BJ (cell line): ENCODE data around the gene OR51A2. TPM values are rescaled to one million over a fixed set of nuclear protein-coding genes. Genes with fewer than 3 reads are reported as not detected.
A peak's percentile ranks its signal among the peaks of the same experiment; 100 is the strongest.
"Not testable (repeated sequence)": the region's sequence is repeated elsewhere in the genome, so short reads cannot be mapped to it uniquely, and the experiment has no call there.

Experiments
- CTCF ChIA-PET: fragments of 350-600 bp; formaldehyde crosslinking; extraction: SDS; loops from one replicate; lab custom pipeline; 2021; ENCODE audit warnings: antibody characterized with exemption, inconsistent platforms; lab: Yijun Ruan, JAX
- POLR2A ChIA-PET: fragments of 300-600 bp; sonication (Branson Sonifier 250); formaldehyde crosslinking; extraction: SDS; loops from one replicate; lab custom pipeline; 2021; ENCODE audit warnings: antibody characterized with exemption; lab: Charles Lee
- DNase-seq: peaks from one replicate; pipeline ENCODE4 v3.0.0-alpha.2; 2011; ENCODE audit warnings: low read depth
- H3K27me3 ChIP-seq: 2 replicates; pipeline ENCODE4 v1.6.0; 2011; ENCODE audit warnings: low read length; ENCODE audit not compliant: control insufficient read depth, insufficient read depth
- H3K36me3 ChIP-seq: 2 replicates; pipeline ENCODE4 v1.5.1; 2011; ENCODE audit warnings: low read length; ENCODE audit not compliant: control insufficient read depth, insufficient read depth
- H3K4me3 ChIP-seq: 2 replicates; pipeline ENCODE4 v1.5.1; 2011; ENCODE audit warnings: low read depth, mild to moderate bottlenecking, control low read depth, low read length
- polyA minus RNA-seq: library from RNA; depleted of rRNA, polyadenylated mRNA; stranded (reverse); fragments of >200 nt; gene quantifications from 2 replicates; pipeline ENCODE4 v1.2.3, GENCODE V29; 2011; rRNA and poly(A)+ RNA removed
- polyA plus RNA-seq: library from polyadenylated mRNA; depleted of rRNA; stranded (reverse); fragments of >200 nt; gene quantifications from 2 replicates; pipeline ENCODE4 v1.2.3, GENCODE V29; 2011; rRNA removed
- TF ChIP-seq, protein P1 (sequence below): IDR thresholded peaks from 2 replicates; pipeline ENCODE4 v1.5.1; 2011; ENCODE audit warnings: low read depth, mild to moderate bottlenecking, control low read depth, inconsistent platforms, low read length, moderate library complexity; ENCODE audit not compliant: insufficient read depth

The OR51A2 gene, protein sequence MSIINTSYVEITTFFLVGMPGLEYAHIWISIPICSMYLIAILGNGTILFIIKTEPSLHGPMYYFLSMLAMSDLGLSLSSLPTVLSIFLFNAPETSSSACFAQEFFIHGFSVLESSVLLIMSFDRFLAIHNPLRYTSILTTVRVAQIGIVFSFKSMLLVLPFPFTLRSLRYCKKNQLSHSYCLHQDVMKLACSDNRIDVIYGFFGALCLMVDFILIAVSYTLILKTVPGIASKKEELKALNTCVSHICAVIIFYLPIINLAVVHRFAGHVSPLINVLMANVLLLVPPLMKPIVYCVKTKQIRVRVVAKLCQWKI
- polyA plus RNA-seq (not detected in 2 replicates), polyA minus RNA-seq (not detected in 2 replicates)

DNA sequence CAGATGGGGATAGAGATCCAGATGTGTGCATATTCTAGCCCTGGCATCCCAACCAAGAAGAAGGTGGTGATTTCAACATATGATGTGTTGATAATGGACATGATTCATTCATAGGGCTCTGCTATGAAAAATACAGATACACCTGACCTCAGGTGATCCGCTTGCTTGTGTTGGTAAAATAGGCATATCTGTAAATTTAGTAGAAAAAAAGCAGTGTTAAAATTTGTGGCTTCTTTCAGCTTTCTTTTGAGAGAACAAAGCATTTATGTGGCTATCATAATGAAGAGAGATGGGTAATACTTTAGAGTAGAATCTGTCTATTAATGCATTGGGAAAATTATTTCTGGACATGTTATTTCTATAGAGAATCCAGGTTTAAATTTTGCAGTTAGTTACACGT, at the start of gene OR51A2:
Gene OR51A2, minus strand, starts transcription at position 101 of the 400 bp plus-strand sequence. Its CDS starts 0 bp downstream, at position 101.
- POLR2A ChIA-PET, H3K4me3 ChIP-seq, H3K36me3 ChIP-seq, CTCF ChIA-PET, H3K27me3 ChIP-seq, DNase-seq: not testable (repeated sequence)

DNA sequence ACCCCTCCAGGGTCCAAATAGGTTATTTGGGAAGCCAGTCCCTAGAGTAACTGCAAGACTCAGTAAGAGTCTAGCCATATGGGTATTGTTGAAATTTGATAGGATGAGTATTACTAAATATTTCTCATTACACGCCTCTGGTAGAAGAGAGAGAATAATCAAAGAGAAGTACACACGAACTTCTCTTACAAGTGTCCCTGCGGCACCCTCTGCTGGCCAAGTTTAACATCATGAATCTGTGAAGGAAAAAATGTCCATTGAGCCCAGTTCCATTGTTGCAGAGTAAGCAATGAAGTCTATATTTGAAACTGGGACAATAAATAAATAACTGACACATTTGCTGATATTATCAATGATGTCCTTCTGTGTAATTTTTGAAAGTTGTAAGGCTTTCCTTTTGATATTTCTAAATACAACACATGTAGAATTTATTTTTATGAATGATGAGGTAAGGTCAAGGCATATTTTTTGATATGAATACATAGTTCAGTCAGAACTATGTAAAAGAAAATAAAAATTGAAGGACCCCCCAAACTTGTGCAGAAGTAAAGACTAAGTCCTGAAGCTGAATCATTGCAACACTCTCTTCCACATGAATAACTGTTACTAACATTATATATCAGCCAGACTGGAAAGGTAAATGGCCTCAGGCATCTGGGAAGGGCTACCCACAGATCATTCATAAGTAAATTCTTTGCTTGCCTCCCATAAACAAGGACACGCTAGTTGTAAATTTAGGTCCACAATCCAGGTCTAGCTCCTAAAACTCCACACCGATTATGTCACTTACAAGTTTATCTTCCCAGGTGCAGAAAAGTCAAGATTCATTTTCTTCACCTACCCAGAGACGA, 49.1 kb upstream of the OR51A2 start:
- ChIA-PET POLR2A (no interaction called here), CTCF (interaction anchor here (0.7 to 2.6 kb wide), 6 partner anchors 13 to 817 kb away, joined by 3 to 19 read pairs (median 3); partner anchors contain the start of gene OR51D1)
- no peaks in the 10 kb centered on the region for H3K36me3 ChIP-seq
- H3K27me3 ChIP-seq: no peaks in the 10 kb centered on the region
- TF ChIP-seq, protein P1, sequence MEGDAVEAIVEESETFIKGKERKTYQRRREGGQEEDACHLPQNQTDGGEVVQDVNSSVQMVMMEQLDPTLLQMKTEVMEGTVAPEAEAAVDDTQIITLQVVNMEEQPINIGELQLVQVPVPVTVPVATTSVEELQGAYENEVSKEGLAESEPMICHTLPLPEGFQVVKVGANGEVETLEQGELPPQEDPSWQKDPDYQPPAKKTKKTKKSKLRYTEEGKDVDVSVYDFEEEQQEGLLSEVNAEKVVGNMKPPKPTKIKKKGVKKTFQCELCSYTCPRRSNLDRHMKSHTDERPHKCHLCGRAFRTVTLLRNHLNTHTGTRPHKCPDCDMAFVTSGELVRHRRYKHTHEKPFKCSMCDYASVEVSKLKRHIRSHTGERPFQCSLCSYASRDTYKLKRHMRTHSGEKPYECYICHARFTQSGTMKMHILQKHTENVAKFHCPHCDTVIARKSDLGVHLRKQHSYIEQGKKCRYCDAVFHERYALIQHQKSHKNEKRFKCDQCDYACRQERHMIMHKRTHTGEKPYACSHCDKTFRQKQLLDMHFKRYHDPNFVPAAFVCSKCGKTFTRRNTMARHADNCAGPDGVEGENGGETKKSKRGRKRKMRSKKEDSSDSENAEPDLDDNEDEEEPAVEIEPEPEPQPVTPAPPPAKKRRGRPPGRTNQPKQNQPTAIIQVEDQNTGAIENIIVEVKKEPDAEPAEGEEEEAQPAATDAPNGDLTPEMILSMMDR: peak; percentile 63
- DNase-seq: peak; percentile 1
- H3K4me3 ChIP-seq: no peak overlapping the region

DNA sequence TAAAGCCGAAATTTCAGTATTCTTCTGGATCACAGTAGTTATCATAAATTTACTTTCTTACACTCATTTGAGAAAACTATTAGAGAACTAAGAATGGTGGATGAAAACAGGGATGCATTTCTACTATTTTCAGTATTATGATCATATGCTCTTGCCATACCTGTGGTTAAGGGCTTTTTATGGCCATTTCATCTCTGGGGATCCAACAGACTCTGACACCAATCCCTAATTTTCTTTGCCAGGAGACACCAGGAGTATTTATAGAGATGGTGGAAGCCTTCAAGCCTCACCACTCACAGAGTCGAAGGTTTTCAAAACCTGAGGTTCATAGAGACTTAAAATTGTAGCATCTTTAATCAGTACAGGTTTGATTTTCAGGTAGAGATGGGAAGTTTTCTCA, 39.0 kb upstream of the OR51A2 start, which contains the start of gene OR51L1:
Gene OR51L1, plus strand, starts transcription at position 301 of the 400 bp plus-strand sequence. CDS start 4,132 bp downstream, outside the sequence.
- no peaks in the 10 kb centered on the region for H3K36me3 ChIP-seq
- no peak for DNase-seq
- no peak within 1 kb of the TSS for H3K4me3 ChIP-seq
- no peaks in the 10 kb centered on the region for H3K27me3 ChIP-seq
- ChIA-PET POLR2A (no interaction called here), CTCF (no interaction called here)
- TF ChIP-seq, protein P1: no peak

DNA sequence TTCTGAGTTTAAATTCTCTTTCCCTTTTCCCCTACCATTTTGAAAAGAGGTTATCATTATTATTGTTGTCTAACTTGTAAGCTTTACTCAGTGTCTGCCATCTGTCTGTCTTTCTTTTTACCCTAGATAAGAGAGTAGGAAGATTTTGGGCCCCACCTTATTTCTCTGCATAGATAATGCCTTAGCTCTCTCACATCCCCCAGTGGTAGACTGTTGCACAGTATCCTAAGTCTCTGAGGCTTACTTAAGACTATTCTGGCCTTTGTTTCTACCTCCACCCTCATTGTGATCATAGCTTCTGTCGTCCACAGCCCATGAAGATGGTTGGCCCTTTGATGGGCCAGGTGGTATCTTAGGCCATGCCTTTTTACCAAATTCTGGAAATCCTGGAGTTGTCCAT, 35.5 kb upstream of the OR51A2 start:
- Histone ChIP-seq H3K4me3 (no peak overlapping the region), H3K36me3 (no peaks in the 10 kb centered on the region), H3K27me3 (no peaks in the 10 kb centered on the region)
- TF ChIP-seq, protein P1: peak; percentile 31
- CTCF ChIA-PET: interaction anchor here (1.4 to 1.8 kb wide), 2 partner anchors 354 to 355 kb away, joined by 3 to 5 read pairs; partner anchors contain the start of gene OR51D1
- DNase-seq: no peak
- POLR2A ChIA-PET: no interaction called here

DNA sequence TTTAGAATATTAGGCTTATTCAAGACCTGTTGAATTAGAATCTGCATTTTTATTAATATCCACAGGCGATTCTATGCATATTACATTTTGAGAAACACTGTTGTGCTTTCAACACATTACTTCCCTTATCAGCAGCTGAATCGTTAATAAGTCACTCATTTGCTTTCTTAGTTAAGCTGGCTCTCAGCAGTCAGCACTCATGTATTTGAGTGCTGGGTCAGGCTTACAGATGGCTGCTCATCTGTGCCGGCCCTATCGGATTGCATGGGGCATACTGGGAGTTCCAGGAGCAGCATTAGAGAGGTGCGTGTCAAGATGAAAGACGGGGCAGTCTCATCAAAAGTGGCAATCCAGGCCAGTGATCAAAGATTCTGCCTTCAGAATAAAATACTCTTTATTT, 28.3 kb upstream of the OR51A2 start:
- TF ChIP-seq, protein P1: no peak
- DNase-seq: no peak
- no peaks in the 10 kb centered on the region for H3K36me3 ChIP-seq
- ChIA-PET CTCF (no interaction called here), POLR2A (no interaction called here)
- no peak overlapping the region for H3K4me3 ChIP-seq
- H3K27me3 ChIP-seq: no peaks in the 10 kb centered on the region
